Right lobe of liver (tissue), 6 donors: ENCODE measurements around the gene DCDC1. TPM values are rescaled to one million over a fixed set of nuclear protein-coding genes. Genes with fewer than 3 reads are reported as not detected.

Experiments
- ATAC-seq, 4 donors: fragments of 200-7000 bp; cut with Tn5 transposase; one replicate each; pipeline ENCODE4 v1.9.1; 2020; ENCODE audit warnings: mild to moderate bottlenecking in 4 of 4, moderate library complexity in 4 of 4
- DNase-seq, 3 donors: peaks; one replicate each; pipeline ENCODE4 v3.0.0-alpha.2; 2020
- H3K27ac ChIP-seq, 3 donors: fragments of 200-600 bp; one replicate each; pipeline ENCODE4 v1.8.0; 2022
- H3K27me3 ChIP-seq, 2 donors: fragments of 200-600 bp; one replicate each; pipeline ENCODE4 v1.8.0; 2022
- H3K36me3 ChIP-seq, 4 donors: fragments of 200-600 bp; sonication (generic) in 1 of 4; one replicate each; pipeline versions ENCODE4 v1.5.1 to v1.8.0; 2017 to 2022; ENCODE audit warnings: control low read depth in 1 of 4
- H3K4me1 ChIP-seq, 4 donors: fragments of 200-600 bp; sonication (generic) in 1 of 4; one replicate each; pipeline versions ENCODE4 v1.5.1 to v1.8.0; 2017 to 2022; ENCODE audit warnings: control low read depth in 1 of 4
- H3K4me3 ChIP-seq, 3 donors: fragments of 200-600 bp; one replicate each; pipeline ENCODE4 v1.8.0; 2022
- H3K9me3 ChIP-seq, 4 donors: fragments of 200-600 bp; sonication (generic) in 1 of 4; one replicate each; pipeline versions ENCODE4 v1.5.1 to v1.8.0; 2017 to 2022; ENCODE audit warnings: control low read depth in 1 of 4
- CTCF ChIP-seq, 4 donors: fragments of 200-600 bp in 3 of 4; fragments of 450-650 bp in 1 of 4; IDR thresholded peaks; one replicate each; pipeline versions ENCODE4 v1.5.1 to v1.8.0; 2016 to 2022; ENCODE audit warnings: antibody characterized with exemption in 4 of 4, mild to moderate bottlenecking in 2 of 4
- POLR2A ChIP-seq: fragments of 450-650 bp; IDR thresholded peaks from one replicate; pipeline ENCODE4 v1.6.1; 2017; ENCODE audit warnings: antibody characterized with exemption, mild to moderate bottlenecking
- WGBS: methylation state at CpG from one replicate; pipeline ENCODE4 v1.1.6; 2018; ENCODE audit warnings: low coverage, low lambda C conversion rate; ENCODE audit not compliant: insufficient coverage; ENCODE audit errors: missing lambda C conversion rate; 5-methylcytosine and 5-hydroxymethylcytosine counted together
- intact Hi-C, 2 donors: fragments of 100-400 bp; cut with DNase I; formaldehyde crosslinking; loops; one replicate each; pipeline versions ENCODE4 v1.11.2 to v1.14.1; 2022
- total RNA-seq, 6 experiments: library from RNA; depleted of rRNA in 2 of 6; stranded (reverse); fragments of >200 nt in 2 of 6; fragmentation: NEBNext Ultra II Directional in 3 of 6; extraction: Animal tissue kit (Norgen Biotek cat#: 25700) in 3 of 6; gene quantifications; one replicate each; pipeline versions ENCODE4 v1.1.0 to v1.2.4, GENCODE V29; 2016 to 2023
- donor health status: DM: no; HTN: yes; CAD: no.
- donor health status: DM: no; HTN: no; CAD: no.
- donor health status: DM: no; HTN: no; CAD: no.
- donor health status: DM: no; HTN: yes; CAD: no.
- donor health status: DM: no; HTN: yes; CAD: no.

The DCDC1 gene
- total RNA-seq, 6 experiments from 2014 or later: 1.9 to 4.8 (median 2.6) TPM

DNA sequence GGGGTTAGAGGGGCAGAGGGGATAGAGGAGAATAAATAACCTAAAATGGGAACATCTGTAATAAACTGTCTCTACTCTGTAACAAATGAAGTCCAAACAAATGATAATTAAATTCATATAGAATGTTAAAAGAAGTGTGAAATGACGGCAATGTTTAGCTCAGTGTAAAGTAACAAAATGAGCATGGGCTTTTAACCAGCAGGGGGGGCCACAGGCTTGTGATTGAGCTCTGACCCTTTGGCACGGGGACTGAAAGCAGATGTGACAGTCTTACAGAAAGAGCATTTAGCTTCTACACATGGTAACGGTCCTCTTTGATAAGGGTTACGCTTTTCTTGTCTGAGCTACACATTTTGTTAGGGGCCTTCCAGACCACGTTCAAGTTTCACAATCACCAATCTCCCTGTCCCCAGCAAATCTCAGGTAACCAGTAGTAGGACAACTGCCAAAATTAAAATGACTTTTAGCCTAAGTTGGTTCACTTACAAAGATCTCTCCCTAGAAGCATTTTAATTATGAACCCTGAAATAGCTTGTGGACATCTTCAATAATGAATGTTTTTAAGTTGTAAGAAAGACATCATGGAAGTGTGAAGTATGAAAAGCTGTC lies 262.5 kb downstream of the DCDC1 start:
- intact Hi-C loops: no loop called here
- WGBS: 6% methylated on average over 5 of the region's 5 CpGs

GRCh38 chr11:31106326-31106725 lies 263.2 kb downstream of the DCDC1 start:
- Histone ChIP-seq H3K9me3 (no peaks in the 10 kb centered on the region), H3K4me1 (peaks cover 0 to 8% (median 1%) of the 10 kb centered on the region in 4 donors), H3K4me3 (no peak overlapping the region), H3K27me3 (no peaks in the 10 kb centered on the region), H3K36me3 (no peaks in the 10 kb centered on the region), H3K27ac (no peak overlapping the region)
- no peak for TF ChIP-seq CTCF (IDR thresholded peaks at IDR 0.05)
- TF ChIP-seq POLR2A: no peak
- ATAC-seq (no peak), DNase-seq (no peak)
- intact Hi-C loops: no loop called here
- 47% methylated on average over 3 of the region's 3 CpGs for WGBS

More for the DNA sequence above, 262.5 kb downstream of the DCDC1 start:
- no peak overlapping the region for H3K27ac ChIP-seq
- TF ChIP-seq CTCF (IDR thresholded peaks at IDR 0.05) (peak; percentile 61 to 81 (median 74)), POLR2A (no peak)
- no peaks in the 10 kb centered on the region for H3K9me3 ChIP-seq
- H3K36me3 ChIP-seq: no peaks in the 10 kb centered on the region
- H3K4me1 ChIP-seq: peaks cover 0 to 8% (median 1%) of the 10 kb centered on the region in 4 donors
- no peaks in the 10 kb centered on the region for H3K27me3 ChIP-seq
- DNase-seq: peak; percentile 52 to 73 (median 56)
- no peak overlapping the region for H3K4me3 ChIP-seq
- ATAC-seq: peak; percentile 87 to 95 (median 92)

DNA sequence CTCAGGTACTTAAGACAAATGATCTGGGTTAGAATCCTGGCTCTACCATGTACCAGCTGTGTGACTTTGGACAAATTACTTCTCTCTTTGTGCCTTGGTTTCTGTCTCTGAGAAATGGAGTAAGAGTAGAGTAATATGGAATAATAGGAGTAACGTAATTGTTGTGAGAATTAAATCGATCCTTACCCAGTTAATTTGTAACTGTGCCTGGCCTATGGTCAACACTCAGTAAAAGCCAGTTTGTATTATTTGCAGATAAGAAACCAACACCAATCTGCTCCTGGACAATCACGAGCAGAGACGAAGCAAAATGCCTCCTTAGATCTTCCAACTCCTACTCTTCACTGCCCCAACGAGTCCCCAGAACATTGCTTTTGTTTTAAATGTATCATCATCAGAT lies 266.7 kb downstream of the DCDC1 start:
- WGBS: 26% methylated on average over 5 of the region's 5 CpGs
- Histone ChIP-seq H3K4me1 (peaks cover 0 to 8% (median 1%) of the 10 kb centered on the region in 4 donors), H3K4me3 (no peak overlapping the region), H3K36me3 (no peaks in the 10 kb centered on the region), H3K9me3 (no peaks in the 10 kb centered on the region), H3K27ac (no peak overlapping the region), H3K27me3 (no peaks in the 10 kb centered on the region)
- DNase-seq (no peak), ATAC-seq (peak; percentile 83 to 90 (median 88))
- TF ChIP-seq POLR2A (no peak), CTCF (IDR thresholded peaks at IDR 0.05) (no peak)
- intact Hi-C loops: no loop called here

DNA sequence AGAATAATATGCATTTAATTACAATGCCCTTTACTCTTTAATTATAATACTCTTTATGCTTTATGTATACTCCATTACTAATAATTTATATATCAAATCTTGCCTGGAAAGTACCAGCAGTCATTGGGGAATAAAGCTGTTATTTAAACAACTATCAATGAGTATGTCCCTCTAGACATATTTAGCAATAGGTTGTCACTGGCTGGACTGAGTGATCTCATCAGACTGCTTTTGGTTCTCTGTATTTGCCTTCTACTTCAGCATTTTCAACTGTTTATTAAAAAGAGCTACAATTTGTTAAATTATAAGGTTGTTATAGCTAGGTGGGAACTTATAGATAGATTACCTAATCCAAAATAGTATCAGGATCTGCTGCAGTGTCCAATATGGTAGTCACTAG lies 267.2 kb downstream of the DCDC1 start:
- no peak for TF ChIP-seq POLR2A
- no peak for TF ChIP-seq CTCF (IDR thresholded peaks at IDR 0.05)
- ATAC-seq (peak; percentile 27 to 73 (median 49)), DNase-seq (no peak)
- H3K27ac ChIP-seq: no peak overlapping the region
- H3K4me3 ChIP-seq: no peak overlapping the region
- no peaks in the 10 kb centered on the region for H3K27me3 ChIP-seq
- H3K36me3 ChIP-seq: no peaks in the 10 kb centered on the region
- H3K9me3 ChIP-seq: no peaks in the 10 kb centered on the region
- intact Hi-C loops: no loop called here
- H3K4me1 ChIP-seq: peaks cover 0 to 8% (median 1%) of the 10 kb centered on the region in 4 donors
